H9 (cell line): ENCODE data around the gene OR6Y1. TPM values are rescaled to one million over a fixed set of nuclear protein-coding genes. Genes with fewer than 3 reads are reported as not detected.

ENCODE experiments used
- DNase-seq: peaks from one replicate; pipeline ENCODE4 v3.0.0-alpha.2; 2017
- H2AFZ ChIP-seq: one replicate; pipeline ENCODE4 v1.6.1; 2013; ENCODE audit warnings: mild to moderate bottlenecking, low read length, control low read depth, moderate library complexity
- H2AK5ac ChIP-seq: 2 replicates; pipeline ENCODE4 v1.6.1; 2013; ENCODE audit warnings: low read length, control low read depth, mixed read lengths; ENCODE audit not compliant: insufficient read length
- H2BK120ac ChIP-seq: one replicate; pipeline ENCODE4 v1.6.1; 2013; ENCODE audit warnings: low read depth, mild to moderate bottlenecking, low read length, control low read depth, inconsistent platforms; ENCODE audit not compliant: poor library complexity, severe bottlenecking
- H2BK12ac ChIP-seq: 2 replicates; pipeline ENCODE4 v1.6.1; 2013; ENCODE audit warnings: low read length, control low read depth, mixed read lengths, low read depth; ENCODE audit not compliant: insufficient read length
- H2BK15ac ChIP-seq: 2 replicates; pipeline ENCODE4 v1.6.1; 2013; ENCODE audit warnings: low read depth, low read length, control low read depth
- H2BK20ac ChIP-seq: one replicate; pipeline ENCODE4 v1.6.1; 2013; ENCODE audit warnings: low read depth, mild to moderate bottlenecking, low read length, control low read depth, inconsistent platforms; ENCODE audit not compliant: poor library complexity, severe bottlenecking
- H2BK5ac ChIP-seq: 2 replicates; pipeline ENCODE4 v1.6.1; 2013; ENCODE audit warnings: low read length, control low read depth, mixed read lengths; ENCODE audit not compliant: insufficient read length
- H3K14ac ChIP-seq: 2 replicates; pipeline ENCODE4 v1.6.1; 2013; ENCODE audit warnings: low read length, control low read depth; ENCODE audit not compliant: insufficient read depth
- H3K18ac ChIP-seq: 2 replicates; pipeline ENCODE4 v1.6.1; 2013; ENCODE audit warnings: low read depth, mild to moderate bottlenecking, mixed read lengths, low read length, control low read depth; ENCODE audit not compliant: insufficient read length
- H3K23ac ChIP-seq: 2 replicates; pipeline ENCODE4 v1.6.1; 2013; ENCODE audit warnings: low read length, control low read depth, mixed read lengths, low read depth; ENCODE audit not compliant: insufficient read length
- H3K23me2 ChIP-seq: 2 replicates; pipeline ENCODE4 v1.6.1; 2013; ENCODE audit warnings: low read depth, mild to moderate bottlenecking, mixed read lengths, low read length, control low read depth; ENCODE audit not compliant: insufficient read length, poor library complexity, severe bottlenecking
- H3K27ac ChIP-seq: 2 replicates; pipeline ENCODE4 v1.5.1; 2013; ENCODE audit warnings: low read length, control low read depth, mixed read lengths, low read depth; ENCODE audit not compliant: insufficient read length
- H3K27me3 ChIP-seq: 2 replicates; pipeline ENCODE4 v1.6.1; 2013; ENCODE audit warnings: low read length, control low read depth, inconsistent platforms; ENCODE audit not compliant: insufficient read depth
- H3K4ac ChIP-seq: 2 replicates; pipeline ENCODE4 v1.6.1; 2013; ENCODE audit warnings: low read depth, mild to moderate bottlenecking, control low read depth, inconsistent platforms, low read length, moderate library complexity
- H3K4me1 ChIP-seq: 2 replicates; pipeline ENCODE4 v1.6.1; 2013; ENCODE audit warnings: low read length, control low read depth, inconsistent platforms; ENCODE audit not compliant: insufficient read depth
- H3K4me2 ChIP-seq: 2 replicates; pipeline ENCODE4 v1.6.1; 2013; ENCODE audit warnings: low read length, control low read depth, mixed read lengths; ENCODE audit not compliant: insufficient read length, insufficient read depth
- H3K56ac ChIP-seq: 2 replicates; pipeline ENCODE4 v1.6.1; 2013; ENCODE audit warnings: low read depth, mild to moderate bottlenecking, mixed read lengths, low read length, control low read depth; ENCODE audit not compliant: insufficient read length
- H3K79me1 ChIP-seq: 2 replicates; pipeline ENCODE4 v1.6.1; 2013; ENCODE audit warnings: low read depth, mild to moderate bottlenecking, moderate library complexity, low read length, control low read depth, inconsistent platforms; ENCODE audit not compliant: insufficient read depth, poor library complexity, severe bottlenecking
- H3K79me2 ChIP-seq: 2 replicates; pipeline ENCODE4 v1.6.1; 2013; ENCODE audit warnings: low read length, control low read depth, inconsistent platforms; ENCODE audit not compliant: insufficient read depth
- H3K9ac ChIP-seq: 2 replicates; pipeline ENCODE4 v1.6.1; 2013; ENCODE audit warnings: low read length, control low read depth, mixed read lengths; ENCODE audit not compliant: insufficient read length; ENCODE audit errors: extremely low read depth
- H3K9me3 ChIP-seq: one replicate; pipeline ENCODE4 v1.6.1; 2013; ENCODE audit warnings: low read depth, low read length, inconsistent platforms; ENCODE audit not compliant: control insufficient read depth
- H3T11ph ChIP-seq: one replicate; pipeline ENCODE4 v1.6.1; 2013; ENCODE audit warnings: mild to moderate bottlenecking, low read length, control low read depth, inconsistent platforms
- H4K20me1 ChIP-seq: one replicate; pipeline ENCODE4 v1.6.1; 2013; ENCODE audit not compliant: control insufficient read depth, insufficient read length, insufficient read depth
- H4K5ac ChIP-seq: 2 replicates; pipeline ENCODE4 v1.6.1; 2013; ENCODE audit warnings: low read depth, mild to moderate bottlenecking, mixed read lengths, low read length, control low read depth; ENCODE audit not compliant: insufficient read length
- H4K8ac ChIP-seq: replicated peaks from 2 replicates; pipeline ENCODE4 v1.6.1; 2013; ENCODE audit warnings: low read length, control low read depth, mixed read lengths, low read depth; ENCODE audit not compliant: insufficient read length
- H4K91ac ChIP-seq: 2 replicates; pipeline ENCODE4 v1.6.1; 2013; ENCODE audit warnings: low read depth, mild to moderate bottlenecking, moderate library complexity, mixed read lengths, low read length, control low read depth; ENCODE audit not compliant: insufficient read length
- H3K27ac Mint-ChIP-seq, 3 experiments: 2 replicates in 2 of 3; 3 replicates in 1 of 3; pipeline ENCODE4 v1.8.0; 2020 to 2021; ENCODE audit warnings: mixed read lengths in 3 of 3, mild to moderate bottlenecking in 1 of 3, moderate library complexity in 1 of 3
- H3K27me3 Mint-ChIP-seq: 2 replicates; pipeline ENCODE4 v1.8.0; 2021; ENCODE audit warnings: low read depth, mild to moderate bottlenecking, moderate library complexity, mixed read lengths
- H3K36me3 Mint-ChIP-seq, 3 experiments: 2 replicates in 2 of 3; 3 replicates in 1 of 3; pipeline ENCODE4 v1.8.0; 2020 to 2021; ENCODE audit warnings: low read depth in 3 of 3, mixed read lengths in 3 of 3; ENCODE audit not compliant: insufficient read depth in 1 of 3
- H3K4me1 Mint-ChIP-seq, 2 experiments: 2 replicates each; pipeline ENCODE4 v1.8.0; 2020; ENCODE audit warnings: mixed read lengths in 2 of 2
- H3K4me3 Mint-ChIP-seq, 2 experiments: 2 replicates in 1 of 2; 3 replicates in 1 of 2; pipeline ENCODE4 v1.8.0; 2020 to 2021; ENCODE audit warnings: mild to moderate bottlenecking in 2 of 2, mixed read lengths in 2 of 2, moderate library complexity in 1 of 2
- H3K9me3 Mint-ChIP-seq, 2 experiments: 2 replicates in 1 of 2; 3 replicates in 1 of 2; pipeline ENCODE4 v1.8.0; 2020; ENCODE audit warnings: mild to moderate bottlenecking in 2 of 2, mixed read lengths in 2 of 2, moderate library complexity in 1 of 2
- CTCF ChIP-seq: fragments of 200-600 bp; sonication (generic); conservative IDR thresholded peaks from 3 replicates; pipeline ENCODE4 v1.8.0; 2021; ENCODE audit warnings: antibody characterized with exemption, mild to moderate bottlenecking
- WGBS: extraction: QIAGEN DNeasy Blood & Tissue Kit; methylation state at CpG from one replicate; pipeline ENCODE4 v1.1.7; 2013; ENCODE audit warnings: missing lambda C conversion rate, low lambda C conversion rate, mixed read lengths; ENCODE audit not compliant: insufficient read length; ENCODE audit errors: extremely low coverage; 5-methylcytosine and 5-hydroxymethylcytosine counted together
- total RNA-seq: library from RNA; stranded (reverse); gene quantifications from 2 replicates; pipeline ENCODE4 v1.2.1, GENCODE V29; 2021

The OR6Y1 gene
- total RNA-seq, 1 experiment from 2014 or later = not detected

GRCh38 chr1:158506369-158506987 lies 47.7 kb downstream of the OR6Y1 start:
- Mint-ChIP-seq H3K36me3 (peaks cover 2 to 9% (median 6%) of the 10 kb centered on the region in 3 experiments; a peak in 3 of 7 replicates), H3K4me3 (no peak overlapping the region), H3K4me1 (peaks cover 2 to 6% of the 10 kb centered on the region in 2 experiments; a peak in 3 of 4 replicates), H3K27me3 (no peaks in the 10 kb centered on the region), H3K27ac (no peak overlapping the region), H3K9me3 (peaks cover 8 to 10% of the 10 kb centered on the region in 2 experiments; a peak in 4 of 5 replicates)
- Histone ChIP-seq H3K56ac (no peak overlapping the region), H2BK120ac (no peak overlapping the region), H4K5ac (no peak overlapping the region), H3K18ac (no peak overlapping the region), H3K14ac (no peak overlapping the region), H3K79me1 (no peaks in the 10 kb centered on the region), H3K4me2 (no peak overlapping the region), H3K27me3 (no peaks in the 10 kb centered on the region), H2BK15ac (no peak overlapping the region), H3T11ph (no peak overlapping the region), H3K79me2 (no peaks in the 10 kb centered on the region), H3K9me3 (no peaks in the 10 kb centered on the region), H3K23ac (no peak overlapping the region), H3K4me1 (no peaks in the 10 kb centered on the region), H2BK12ac (no peak overlapping the region), H2AFZ (no peak overlapping the region), H3K9ac (no peak overlapping the region), H3K23me2 (no peaks in the 10 kb centered on the region), H4K91ac (no peak overlapping the region), H3K4ac (no peak overlapping the region), H3K27ac (no peak overlapping the region), H2BK5ac (no peak overlapping the region), H2AK5ac (no peak overlapping the region), H2BK20ac (no peak overlapping the region), H4K20me1 (no peaks in the 10 kb centered on the region), H4K8ac (no peak overlapping the region)
- TF ChIP-seq CTCF = peak; percentile 90
- peak; percentile 76 for DNase-seq
- WGBS = no CpG with 5 or more reads among the region's 1 CpG
